GM12872 (cell line): ENCODE results near the gene RIOK1.

Experiments
- TF ChIP-seq, protein P1 (sequence below): IDR thresholded peaks from 3 replicates; pipeline ENCODE4 v1.5.1; 2011; ENCODE audit warnings: low read depth, mild to moderate bottlenecking, low read length, moderate library complexity; ENCODE audit not compliant: insufficient read depth

RIOK1 gene

DNA sequence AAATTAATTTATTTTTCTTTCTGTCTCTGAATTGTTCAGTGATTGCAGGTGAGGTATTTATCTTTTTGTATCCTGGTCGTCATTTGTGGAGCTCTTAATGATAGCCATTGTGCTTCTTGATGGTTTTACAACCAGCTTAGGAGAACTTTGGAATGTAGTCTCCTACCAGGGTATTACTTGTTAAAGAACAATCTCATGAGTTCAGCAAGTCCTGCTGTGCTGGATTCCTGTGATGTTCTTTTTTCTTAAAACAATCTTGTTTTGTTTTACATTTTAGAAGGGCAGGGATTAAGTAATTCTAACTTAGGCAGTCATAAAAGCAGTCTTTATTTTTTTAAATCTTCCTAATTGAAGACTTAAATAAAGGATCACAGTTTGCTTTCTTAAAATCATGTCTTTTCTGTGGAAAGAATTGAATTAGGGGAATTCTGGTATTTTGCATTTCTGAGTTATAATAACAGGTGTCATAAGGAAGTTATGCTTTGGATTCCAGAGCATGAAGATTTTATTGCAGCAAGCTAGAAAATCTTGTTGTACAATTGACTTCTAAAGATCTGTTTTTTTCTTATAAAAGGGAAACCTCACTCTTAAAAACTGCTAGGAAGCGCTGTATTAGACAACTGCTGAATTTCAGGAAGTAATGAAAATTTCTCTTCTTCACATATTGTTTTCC lies 23.7 kb downstream of the RIOK1 start:
- TF ChIP-seq, protein P1, sequence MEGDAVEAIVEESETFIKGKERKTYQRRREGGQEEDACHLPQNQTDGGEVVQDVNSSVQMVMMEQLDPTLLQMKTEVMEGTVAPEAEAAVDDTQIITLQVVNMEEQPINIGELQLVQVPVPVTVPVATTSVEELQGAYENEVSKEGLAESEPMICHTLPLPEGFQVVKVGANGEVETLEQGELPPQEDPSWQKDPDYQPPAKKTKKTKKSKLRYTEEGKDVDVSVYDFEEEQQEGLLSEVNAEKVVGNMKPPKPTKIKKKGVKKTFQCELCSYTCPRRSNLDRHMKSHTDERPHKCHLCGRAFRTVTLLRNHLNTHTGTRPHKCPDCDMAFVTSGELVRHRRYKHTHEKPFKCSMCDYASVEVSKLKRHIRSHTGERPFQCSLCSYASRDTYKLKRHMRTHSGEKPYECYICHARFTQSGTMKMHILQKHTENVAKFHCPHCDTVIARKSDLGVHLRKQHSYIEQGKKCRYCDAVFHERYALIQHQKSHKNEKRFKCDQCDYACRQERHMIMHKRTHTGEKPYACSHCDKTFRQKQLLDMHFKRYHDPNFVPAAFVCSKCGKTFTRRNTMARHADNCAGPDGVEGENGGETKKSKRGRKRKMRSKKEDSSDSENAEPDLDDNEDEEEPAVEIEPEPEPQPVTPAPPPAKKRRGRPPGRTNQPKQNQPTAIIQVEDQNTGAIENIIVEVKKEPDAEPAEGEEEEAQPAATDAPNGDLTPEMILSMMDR, result no peak

DNA sequence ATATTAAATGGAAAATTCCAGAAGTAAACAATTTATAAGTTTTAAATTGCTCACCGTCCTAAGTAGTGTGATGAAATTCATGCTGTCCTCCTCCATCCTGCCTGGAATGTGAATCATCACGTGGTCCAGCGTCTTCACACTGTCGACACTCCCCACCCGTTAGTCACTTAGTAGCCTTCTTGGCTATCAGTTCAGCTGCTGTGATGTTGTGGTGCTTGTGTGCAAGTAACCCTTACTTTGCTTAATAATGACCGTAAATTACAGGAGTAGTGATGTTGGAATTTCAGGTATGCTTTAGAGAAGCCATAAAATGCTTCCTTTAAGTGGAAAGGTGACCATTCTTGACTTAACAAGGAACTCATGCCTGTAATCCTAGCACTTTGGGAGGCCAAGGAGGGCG lies 25.2 kb downstream of the RIOK1 start:
- TF ChIP-seq, protein P1, result no peak

DNA sequence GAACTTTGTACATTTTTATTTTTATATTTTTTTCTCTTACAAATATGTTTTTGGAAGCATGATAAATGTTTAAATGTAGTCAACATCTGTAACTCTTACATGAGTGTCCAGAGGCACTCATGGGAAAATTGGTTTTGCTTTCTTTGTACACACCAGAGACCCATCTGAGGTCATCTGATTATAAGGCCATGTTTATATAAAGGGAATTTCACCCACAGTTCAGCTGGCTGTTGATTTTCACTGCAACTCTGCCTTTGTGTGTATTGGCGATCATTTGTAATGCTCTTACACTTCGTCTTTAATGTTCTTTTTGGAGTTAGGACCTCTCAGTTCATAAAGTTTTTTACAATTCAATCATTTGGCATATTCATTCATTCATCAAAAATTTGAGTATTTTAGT lies 28.1 kb downstream of the RIOK1 start:
- TF ChIP-seq, protein P1, result no peak

DNA sequence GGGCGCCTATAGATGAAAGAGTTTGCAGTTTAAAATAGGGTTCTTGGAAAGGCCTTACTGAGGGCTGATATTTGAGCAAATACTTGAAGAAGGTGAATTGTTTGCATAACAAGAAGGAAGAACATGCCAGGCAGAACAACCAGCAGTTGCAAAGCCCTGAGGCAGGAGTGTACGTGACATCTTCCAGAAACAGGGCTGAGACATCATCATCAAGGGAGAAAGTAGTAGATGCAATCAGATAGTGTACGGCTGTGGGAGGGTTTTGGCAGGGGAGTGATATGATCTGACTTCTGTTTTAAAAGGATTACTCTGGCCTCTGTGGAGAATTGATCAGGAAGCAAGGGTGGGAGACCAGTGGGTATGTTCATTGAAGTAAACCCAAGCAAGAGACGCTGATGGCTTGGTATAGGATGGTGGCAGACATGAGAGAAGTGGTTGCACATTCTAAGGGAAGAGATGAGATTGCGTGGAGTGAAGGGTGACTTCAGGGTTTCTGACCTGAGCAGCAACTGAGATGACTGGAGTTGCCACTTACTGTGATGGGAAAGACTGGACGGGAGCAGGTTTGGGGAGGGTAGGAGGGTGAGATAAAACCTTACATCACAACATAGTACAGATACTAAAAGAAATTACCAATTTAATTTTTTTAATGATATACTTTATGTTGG lies 28.8 kb downstream of the RIOK1 start:
- TF ChIP-seq, protein P1, result no peak

DNA sequence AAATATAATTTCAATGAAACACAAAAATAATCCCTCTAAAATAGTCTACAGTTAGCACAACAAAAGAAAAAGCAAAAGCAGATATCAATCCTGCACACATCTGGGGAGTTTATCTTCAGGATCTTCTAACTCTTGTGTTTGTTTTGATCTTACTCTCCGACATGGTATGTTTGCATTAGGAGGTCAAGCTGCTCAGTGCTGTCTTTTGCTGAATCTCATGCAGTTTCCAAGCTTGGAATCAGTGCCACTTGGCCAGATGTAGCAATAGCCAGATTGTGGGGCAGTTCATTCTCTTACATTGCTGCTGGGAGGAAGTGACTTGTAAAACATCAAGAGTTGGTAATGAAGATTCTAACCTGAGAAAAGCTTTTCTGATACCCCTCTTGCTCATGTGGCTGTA lies 29.5 kb downstream of the RIOK1 start:
- TF ChIP-seq, protein P1, result no peak

DNA sequence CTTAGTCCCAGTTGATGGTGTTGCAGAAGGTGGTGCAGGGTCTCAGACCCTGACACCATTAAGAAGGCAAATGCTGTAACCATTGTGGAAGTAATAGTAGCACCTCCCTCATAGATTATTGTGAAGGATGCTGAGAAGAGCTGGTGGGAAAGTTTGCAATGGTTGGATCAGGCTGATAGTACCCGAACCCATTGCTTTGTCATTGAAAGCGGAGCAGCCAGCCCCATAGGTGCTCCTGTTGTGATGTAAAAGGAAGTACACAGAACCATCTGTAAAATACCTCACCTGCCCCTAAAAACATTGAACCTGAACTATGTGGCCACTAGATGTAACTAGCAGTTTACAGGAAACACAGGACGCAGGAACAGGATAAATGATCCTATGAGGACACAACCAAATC lies 31.5 kb downstream of the RIOK1 start:
- TF ChIP-seq, protein P1, result no peak

DNA sequence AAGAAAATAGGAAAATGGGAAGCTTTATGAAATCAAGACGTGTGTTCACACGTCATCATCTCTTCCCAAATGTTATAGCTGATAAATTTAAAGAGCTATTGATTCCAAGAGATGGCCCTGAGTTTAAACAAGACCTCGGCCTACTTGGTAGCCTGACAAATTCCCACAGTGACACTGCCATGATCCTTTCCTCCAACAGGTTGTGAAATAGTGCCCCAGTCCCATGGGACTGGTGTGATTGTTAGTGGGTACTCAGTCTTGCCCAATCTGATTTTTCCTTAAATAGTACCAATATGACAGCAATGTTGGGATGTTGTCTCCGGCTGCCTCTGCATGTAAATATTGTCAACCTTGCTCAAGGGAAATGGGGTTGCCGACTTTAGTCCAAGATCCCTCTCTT lies 34.5 kb downstream of the RIOK1 start:
- TF ChIP-seq, protein P1, result no peak
